GM21528 (cell line): Measurements from ENCODE around the gene RIMOC1.
A peak's percentile ranks its signal among the peaks of the same experiment; 100 is the strongest.
"Not testable (repeated sequence)": the region's sequence is repeated elsewhere in the genome, so short reads cannot be mapped to it uniquely, and the experiment has no call there.

Source experiments
- ATAC-seq: cut with Tn5 transposase; IDR thresholded peaks from one replicate; pipeline ENCODE4 v1.9.1; 2021; ENCODE audit warnings: mild to moderate bottlenecking, moderate library complexity; ENCODE audit not compliant: unreplicated experiment, low FRiP score

The RIMOC1 gene

GRCh38 chr5:41885286-41885685 lies 18.9 kb upstream of the RIMOC1 start:
- no peak for ATAC-seq

DNA sequence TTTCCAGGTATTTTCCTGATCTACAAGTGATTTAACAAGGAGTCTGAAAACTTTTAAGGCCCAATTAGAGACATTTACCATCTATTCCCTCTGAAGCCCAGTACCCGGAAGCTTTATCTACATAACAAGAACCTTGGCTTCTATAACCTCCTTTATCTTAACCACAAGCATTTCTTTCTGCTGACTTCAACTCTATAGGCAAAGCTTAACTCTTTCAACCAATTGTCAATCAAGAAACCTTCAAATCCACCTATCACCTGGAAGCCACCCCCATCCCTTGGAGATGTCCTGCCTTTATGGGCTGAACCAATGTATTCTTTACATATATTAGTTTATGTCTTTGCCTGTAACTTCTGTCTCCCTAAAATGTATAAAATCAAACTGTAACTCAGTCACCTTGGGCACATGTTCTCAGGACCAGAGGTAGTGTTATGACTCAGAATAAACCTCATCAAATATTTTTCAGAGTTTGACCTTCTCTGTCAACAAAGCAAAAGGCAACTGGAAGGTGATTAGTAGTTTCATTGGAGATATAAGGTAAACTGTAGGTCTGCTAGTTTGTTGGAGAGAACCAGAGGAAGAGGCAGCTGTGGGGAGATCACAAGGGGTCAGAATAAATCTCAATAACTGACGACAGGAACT lies 13.0 kb upstream of the RIMOC1 start:
- no peak for ATAC-seq

- ATAC-seq, result no peak
These were observed 12.1 kb upstream of the RIMOC1 start for GRCh38 chr5:41892031-41892430.

DNA sequence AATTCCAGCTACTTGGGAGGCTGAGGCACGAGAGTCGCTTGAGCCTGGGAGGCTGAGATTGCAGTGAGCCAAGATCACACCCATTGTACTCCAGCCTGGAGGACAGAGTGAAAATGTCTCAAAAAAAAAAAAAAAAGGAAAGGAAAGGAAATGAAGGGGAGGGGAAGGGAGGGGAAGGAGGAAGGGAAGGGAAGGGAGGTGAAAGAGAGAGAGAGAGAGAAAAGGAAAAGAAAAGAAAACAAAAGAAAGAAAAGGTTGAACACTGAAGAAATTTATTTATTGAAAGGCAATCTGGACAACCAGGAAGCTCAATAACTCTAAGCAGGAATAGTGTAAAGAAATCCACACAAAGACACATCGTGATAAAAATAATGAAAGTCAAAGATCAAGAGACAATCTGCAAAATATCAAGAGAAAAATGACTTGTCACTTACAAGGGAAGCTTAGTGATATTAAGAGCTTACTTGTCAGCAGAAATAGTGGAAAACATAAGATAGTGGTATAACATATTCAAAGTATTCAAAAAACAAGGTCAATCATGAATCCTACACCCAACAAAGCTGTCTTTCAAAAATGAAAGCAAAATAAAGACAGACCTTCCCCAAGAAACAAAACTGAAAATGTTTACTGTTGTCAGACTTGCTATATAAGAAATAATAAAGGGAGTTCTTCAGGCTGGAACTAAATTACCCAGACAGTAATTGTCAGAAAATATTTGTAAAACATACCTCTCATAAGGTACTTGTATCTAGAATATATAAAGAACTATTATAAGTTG lies 10.9 kb upstream of the RIMOC1 start:
- no peak for ATAC-seq

DNA sequence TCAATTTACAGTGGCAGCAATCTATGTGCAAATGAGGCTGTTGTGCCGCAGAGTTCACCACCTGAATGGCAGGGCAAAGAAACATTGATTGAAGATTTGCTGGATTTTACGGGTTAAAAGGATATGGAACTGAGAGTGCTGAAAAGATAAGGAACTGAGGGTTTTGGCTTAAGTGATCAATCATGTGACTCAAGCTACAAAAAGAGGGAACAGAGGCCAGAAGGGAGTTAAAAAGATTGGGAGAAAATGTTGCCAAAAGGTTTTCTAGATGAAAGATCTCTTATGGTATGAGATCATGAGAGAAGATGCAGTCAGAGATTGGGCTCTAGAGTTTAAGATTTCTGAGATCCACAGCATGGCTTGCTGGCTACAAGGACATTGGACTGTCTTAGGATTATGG lies 7.9 kb upstream of the RIMOC1 start:
- no peak for ATAC-seq

DNA sequence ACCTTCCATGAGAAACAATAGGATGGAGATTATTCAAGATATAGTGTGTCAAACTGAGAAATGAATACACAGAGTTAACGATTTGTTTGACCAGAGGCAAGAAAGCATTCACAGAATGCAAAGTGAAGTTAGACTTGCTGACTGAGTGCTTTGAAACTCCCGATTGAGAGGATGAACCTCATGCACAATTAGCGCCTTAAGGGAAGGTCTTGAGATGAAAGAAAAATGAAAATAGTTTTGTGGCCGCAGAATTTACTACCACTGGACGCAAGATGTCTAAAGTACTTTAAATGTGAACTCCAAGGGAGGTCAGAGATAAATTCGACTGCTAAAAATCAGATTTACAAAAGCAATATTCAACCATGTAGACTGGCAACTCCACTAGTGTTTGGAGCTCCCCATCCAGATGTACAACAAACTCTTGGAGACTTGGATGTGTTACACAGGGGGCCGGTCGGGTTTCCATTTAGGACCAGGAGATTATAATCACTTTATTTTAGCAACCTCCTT lies 707 bp upstream of the RIMOC1 start:
- no peak for ATAC-seq

- no peak for ATAC-seq
These were observed 2.0 kb downstream of the RIMOC1 start for GRCh38 chr5:41906151-41906550.

DNA sequence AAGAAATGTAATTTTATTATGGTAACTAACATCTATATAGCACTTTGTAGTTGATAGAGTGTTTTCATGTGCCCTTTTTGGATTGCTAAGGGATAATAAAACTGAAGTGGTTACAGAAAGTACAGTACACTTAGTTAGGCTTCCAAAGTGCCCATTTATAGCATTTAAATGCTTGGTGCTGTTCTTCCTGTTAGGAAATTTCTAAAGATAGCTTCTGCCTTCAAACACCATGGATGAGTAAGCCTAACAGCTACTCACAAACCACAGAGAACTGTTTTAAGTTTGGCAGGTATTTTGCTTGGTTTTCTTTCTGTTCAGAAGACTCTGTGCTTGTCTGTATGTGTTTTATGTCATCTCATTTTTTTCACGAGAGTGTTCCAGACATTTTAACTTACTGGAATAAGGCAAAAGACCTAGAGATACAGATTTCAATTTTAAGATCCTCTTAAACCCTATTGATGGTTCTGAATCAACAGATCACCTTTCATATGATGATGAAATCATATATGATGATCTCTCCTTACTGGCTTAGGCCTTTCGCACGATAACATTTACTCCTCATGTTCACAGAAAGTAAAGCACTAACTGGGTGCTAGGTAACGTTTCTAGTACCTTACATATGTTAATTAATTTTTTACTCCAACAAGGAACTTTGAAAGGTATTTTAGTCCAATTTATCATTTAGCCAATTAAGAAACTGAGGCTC lies 4.4 kb downstream of the RIMOC1 start:
- no peak for ATAC-seq

DNA sequence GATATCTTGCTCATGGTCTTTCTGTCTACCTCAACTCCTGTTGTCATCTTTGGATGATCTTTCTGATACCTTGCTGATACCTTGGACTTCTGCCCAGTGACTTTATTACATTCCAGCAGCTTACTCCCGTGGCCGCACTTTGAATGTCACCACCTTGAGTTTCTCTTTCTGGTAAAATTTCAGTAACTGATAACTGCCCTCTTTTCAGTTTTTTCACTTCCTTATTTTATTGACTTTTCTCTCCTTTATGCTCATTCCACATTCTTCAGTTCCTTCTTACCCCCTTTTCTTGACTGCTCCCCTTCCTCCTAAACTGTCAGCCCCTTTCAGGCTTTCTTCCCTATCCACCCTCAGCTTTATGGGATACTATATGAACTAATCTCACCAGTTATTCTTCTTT lies 14.0 kb downstream of the RIMOC1 start:
- peak; percentile 54 for ATAC-seq

GRCh38 chr5:41921166-41921565 lies 17.0 kb downstream of the RIMOC1 start:
- ATAC-seq, result no peak

GRCh38 chr5:41921874-41922273 lies 17.7 kb downstream of the RIMOC1 start:
- ATAC-seq, result no peak

GRCh38 chr5:41924526-41924871 lies 20.4 kb downstream of the RIMOC1 start:
- ATAC-seq, result no peak

- peak; percentile 96 for ATAC-seq
These were observed 20.9 kb downstream of the RIMOC1 start, which contains the start of gene FBXO4 for GRCh38 chr5:41924872-41925554. FBXO4 (plus strand) TSS chr5:41925281; CDS start chr5:41925310, 29 bp downstream.

DNA sequence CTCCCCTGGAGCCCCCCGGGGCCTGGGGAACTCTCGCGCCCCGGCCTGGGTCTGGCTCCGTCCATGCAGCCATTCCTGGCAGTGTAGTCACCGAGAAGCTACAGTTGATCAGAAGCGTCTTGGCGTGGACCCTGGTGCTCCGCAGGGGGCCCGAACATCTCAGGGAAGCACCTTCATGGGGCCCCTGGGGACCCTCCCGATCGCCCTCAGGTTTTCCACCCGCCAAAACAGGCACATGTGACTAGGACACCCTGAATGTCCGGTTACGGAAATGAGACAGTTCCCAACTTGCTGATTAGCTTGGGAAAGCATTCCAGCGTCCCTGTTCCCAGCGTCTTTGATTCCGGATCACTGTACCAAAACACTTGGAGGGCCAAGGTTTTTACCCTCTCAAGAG lies 21.4 kb downstream of the RIMOC1 start:
- peak; percentile 41 for ATAC-seq

- ATAC-seq, result no peak
These were observed 23.5 kb downstream of the RIMOC1 start for GRCh38 chr5:41927604-41928003.

DNA sequence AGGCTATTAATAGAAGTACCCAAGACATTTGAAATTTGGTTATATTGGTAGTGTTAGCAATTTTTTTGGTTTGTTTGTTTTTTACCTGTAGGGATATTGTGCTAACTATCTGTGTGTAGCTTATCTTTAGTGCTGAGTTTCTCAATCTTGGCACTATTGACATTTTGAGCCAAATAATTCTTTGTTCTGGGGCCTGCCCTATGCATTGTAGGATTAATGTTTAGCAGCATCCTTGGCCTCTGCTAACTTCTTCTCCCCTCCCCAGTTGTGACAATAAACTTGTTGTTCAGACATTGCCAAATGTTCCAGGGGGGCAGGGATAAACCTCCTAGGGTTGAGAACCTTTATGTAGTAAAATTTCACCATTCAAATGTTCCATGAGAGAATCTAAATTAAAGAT lies 24.9 kb downstream of the RIMOC1 start:
- ATAC-seq, result no peak

DNA sequence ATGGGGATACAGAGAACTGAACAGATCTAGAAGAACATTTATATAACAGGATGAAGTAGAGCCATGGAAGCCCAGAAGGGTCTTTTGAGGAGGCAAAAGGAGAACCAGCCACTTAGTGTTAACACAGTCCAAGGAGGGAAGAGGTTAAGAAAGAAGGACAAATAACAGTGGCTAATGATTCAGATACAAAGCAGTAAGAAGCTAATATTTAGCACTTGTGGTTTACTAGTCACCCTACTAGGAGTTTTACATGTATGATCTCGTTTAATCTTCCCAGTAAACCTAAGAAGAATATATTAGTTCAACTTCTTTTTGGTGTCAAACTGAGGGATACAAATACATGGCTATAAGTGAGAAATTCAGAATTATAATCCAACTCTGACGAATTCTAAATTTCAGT lies 28.6 kb downstream of the RIMOC1 start:
- no peak for ATAC-seq

- no peak for ATAC-seq
These were observed 31.4 kb downstream of the RIMOC1 start for GRCh38 chr5:41935544-41935943.

GRCh38 chr5:41940641-41941040 lies 36.5 kb downstream of the RIMOC1 start:
- ATAC-seq, result no peak

DNA sequence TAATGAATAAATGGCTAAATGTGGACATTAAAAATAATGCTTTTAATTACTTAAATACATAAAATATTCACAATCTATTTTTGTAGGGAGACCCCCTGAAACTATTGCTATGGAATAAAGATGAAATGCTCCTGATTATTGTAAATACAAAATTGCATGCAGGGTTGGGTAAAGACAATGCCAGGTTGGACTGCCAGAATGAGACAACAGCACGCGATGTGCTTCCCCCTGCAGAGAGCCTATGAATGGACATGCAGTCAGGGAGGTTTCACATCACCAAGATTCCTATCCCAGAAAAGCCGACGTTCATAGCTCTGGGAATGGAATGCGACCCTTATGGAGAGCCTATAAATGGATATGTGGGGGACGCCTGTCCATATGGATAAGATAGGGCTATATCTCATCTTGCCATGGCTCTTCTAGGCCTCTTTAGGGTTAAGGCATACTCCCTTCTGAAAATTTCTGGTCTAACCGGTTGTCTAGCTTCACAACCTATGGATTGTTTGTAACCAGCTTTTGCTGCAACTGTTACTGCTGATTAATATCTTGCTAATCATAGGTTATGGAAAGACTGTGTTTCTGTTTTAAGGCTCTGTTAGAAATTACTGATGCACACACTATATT lies 41.3 kb downstream of the RIMOC1 start:
- ATAC-seq, result not testable (repeated sequence)
